ENCODE results near the gene B4GALNT2. TPM values are rescaled to one million over a fixed set of nuclear protein-coding genes. Genes with fewer than 3 reads are reported as not detected.
"Not testable (repeated sequence)": the region's sequence is repeated elsewhere in the genome, so short reads cannot be mapped to it uniquely, and the experiment has no call there.

B4GALNT2 gene
- total and polyA plus RNA-seq, 8 donors: 1.1 to 41.7 (median 2.2) TPM; not detected in 1

DNA sequence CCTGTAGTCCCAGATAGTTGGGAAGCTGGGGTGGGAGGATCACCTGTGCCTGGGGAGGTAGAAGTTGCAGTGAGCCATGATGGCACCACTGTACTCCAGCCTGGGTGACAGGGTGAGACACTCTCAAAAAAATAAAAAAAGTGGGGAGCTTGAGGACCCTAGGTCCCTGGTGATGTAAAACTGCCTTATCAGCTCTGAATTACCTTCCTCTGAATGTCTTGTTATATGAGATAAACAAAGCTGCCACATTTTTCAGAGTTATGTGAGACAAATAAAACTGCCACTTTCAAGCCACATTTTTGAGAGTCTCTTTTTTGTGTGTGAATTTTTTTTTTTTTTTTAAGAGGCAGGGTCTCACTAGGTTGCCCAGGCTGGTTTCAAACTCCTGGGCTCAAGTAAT is 32.0 kb upstream of the B4GALNT2 start:
- intact Hi-C loops (cut with DNase I; ENCODE audit: low total_unique reads): no loop called here
- Histone ChIP-seq H3K36me3 (no peaks in the 10 kb centered on the region), H3K9me3 (no peaks in the 10 kb centered on the region), H3K27me3 (peaks cover 0 to 15% (median 0%) of the 10 kb centered on the region in 3 donors), H3K4me1 (peaks cover 0 to 10% (median 4%) of the 10 kb centered on the region in 4 donors), H3K27ac (no peak overlapping the region), H3K4me3 (no peak overlapping the region)
- TF ChIP-seq, protein P1, sequence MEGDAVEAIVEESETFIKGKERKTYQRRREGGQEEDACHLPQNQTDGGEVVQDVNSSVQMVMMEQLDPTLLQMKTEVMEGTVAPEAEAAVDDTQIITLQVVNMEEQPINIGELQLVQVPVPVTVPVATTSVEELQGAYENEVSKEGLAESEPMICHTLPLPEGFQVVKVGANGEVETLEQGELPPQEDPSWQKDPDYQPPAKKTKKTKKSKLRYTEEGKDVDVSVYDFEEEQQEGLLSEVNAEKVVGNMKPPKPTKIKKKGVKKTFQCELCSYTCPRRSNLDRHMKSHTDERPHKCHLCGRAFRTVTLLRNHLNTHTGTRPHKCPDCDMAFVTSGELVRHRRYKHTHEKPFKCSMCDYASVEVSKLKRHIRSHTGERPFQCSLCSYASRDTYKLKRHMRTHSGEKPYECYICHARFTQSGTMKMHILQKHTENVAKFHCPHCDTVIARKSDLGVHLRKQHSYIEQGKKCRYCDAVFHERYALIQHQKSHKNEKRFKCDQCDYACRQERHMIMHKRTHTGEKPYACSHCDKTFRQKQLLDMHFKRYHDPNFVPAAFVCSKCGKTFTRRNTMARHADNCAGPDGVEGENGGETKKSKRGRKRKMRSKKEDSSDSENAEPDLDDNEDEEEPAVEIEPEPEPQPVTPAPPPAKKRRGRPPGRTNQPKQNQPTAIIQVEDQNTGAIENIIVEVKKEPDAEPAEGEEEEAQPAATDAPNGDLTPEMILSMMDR (IDR thresholded peaks at IDR 0.05): no peak
- no peak for TF ChIP-seq POLR2A (IDR thresholded peaks at IDR 0.05)
- no peak for TF ChIP-seq POLR2AphosphoS5 (IDR thresholded peaks at IDR 0.05)
- no peak for TF ChIP-seq EP300 (IDR thresholded peaks at IDR 0.05)
- DNase-seq: no peak

DNA sequence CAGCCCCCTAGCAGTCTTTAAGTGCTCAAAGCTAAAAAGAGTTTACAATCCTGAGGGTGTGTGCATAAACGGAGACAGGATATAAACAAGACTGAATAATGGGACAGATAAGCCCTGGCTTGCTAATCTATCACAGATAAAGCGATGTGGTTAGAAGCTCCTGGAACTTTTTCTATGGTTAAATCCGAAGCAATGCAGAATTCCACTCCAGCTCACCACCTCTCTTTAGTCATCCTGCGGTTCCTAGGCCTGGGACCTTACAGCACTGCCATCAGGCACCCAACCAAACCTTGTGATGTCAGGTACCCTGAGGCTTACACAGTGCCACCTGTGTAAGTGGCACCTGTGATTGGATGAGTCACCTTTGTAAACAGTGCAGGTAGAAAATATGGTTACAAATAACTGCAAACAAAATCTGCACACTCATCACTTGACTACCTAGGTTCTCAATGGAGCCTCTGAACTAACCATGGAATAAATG is 31.5 kb upstream of the B4GALNT2 start:
- H3K4me1 ChIP-seq: peaks cover 0 to 11% (median 4%) of the 10 kb centered on the region in 4 donors
- WGBS, 5 donors: 23 to 44% (median 30%) methylated on average over 4 of the region's 4 CpGs
- H3K36me3 ChIP-seq: no peaks in the 10 kb centered on the region
- DNase-seq: peak; percentile 40
- no peak overlapping the region for H3K4me3 ChIP-seq
- H3K27ac ChIP-seq: no peak overlapping the region
- H3K27me3 ChIP-seq: peaks cover 0 to 17% (median 0%) of the 10 kb centered on the region in 3 donors
- H3K9me3 ChIP-seq: no peaks in the 10 kb centered on the region
- TF ChIP-seq POLR2A (IDR thresholded peaks at IDR 0.05) (no peak), POLR2AphosphoS5 (IDR thresholded peaks at IDR 0.05) (peak in 1 of 3 donors; percentile 40)
- intact Hi-C loops (cut with DNase I; ENCODE audit: low total_unique reads): no loop called here

- intact Hi-C loops (cut with DNase I; ENCODE audit: low total_unique reads); H3K27ac ChIP-seq; H3K9me3 ChIP-seq; DNase-seq; H3K36me3 ChIP-seq; H3K4me3 ChIP-seq: not testable (repeated sequence)
- Histone ChIP-seq H3K4me1 (peaks cover 0 to 28% (median 4%) of the 10 kb centered on the region in 4 donors), H3K27me3 (peaks cover 0 to 22% (median 0%) of the 10 kb centered on the region in 3 donors)
- WGBS, 5 donors: 94 to 97% (median 96%) methylated on average over 14 of the region's 14 CpGs
Measured at GRCh38 chr17:49103360-49103759, 29.2 kb upstream of the B4GALNT2 start.

DNA sequence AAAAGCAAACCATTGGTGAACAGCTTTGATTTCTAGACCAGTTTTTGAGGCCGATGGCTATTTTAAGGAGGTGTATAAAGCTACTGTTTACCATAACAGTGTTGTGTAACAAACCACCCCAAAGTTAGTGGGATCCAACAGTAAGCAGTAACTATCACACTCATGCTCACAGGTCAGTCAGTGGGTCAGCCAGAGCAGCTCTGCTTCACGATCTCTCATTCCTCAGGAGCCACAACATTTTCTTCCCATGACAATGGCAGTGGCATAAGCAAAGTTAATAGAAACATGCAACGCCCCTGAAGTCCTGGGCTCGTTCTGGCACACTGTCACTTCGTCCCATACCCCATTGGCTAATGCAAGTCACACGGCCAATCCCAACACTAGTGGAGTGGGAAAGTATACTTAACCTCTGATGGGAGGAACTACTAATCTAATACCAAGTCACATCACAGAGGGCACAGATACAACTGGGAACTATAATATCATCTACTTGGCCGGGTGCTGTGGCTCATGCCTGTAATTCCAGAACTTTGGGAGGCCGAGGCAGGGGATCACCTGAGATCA is 28.0 kb upstream of the B4GALNT2 start:
- TF ChIP-seq, protein P1 (IDR thresholded peaks at IDR 0.05): no peak
- TF ChIP-seq POLR2AphosphoS5 (IDR thresholded peaks at IDR 0.05): no peak
- TF ChIP-seq EP300 (IDR thresholded peaks at IDR 0.05): no peak
- no peak for TF ChIP-seq POLR2A (IDR thresholded peaks at IDR 0.05)
- H3K27me3 ChIP-seq: peaks cover 0 to 11% (median 0%) of the 10 kb centered on the region in 3 donors
- no peak for DNase-seq
- 76 to 88% (median 87%) methylated on average over 8 of the region's 8 CpGs for WGBS, 5 donors
- peaks cover 0 to 28% (median 4%) of the 10 kb centered on the region in 4 donors for H3K4me1 ChIP-seq
- H3K36me3 ChIP-seq: no peaks in the 10 kb centered on the region
- H3K9me3 ChIP-seq: no peaks in the 10 kb centered on the region
- no peak overlapping the region for H3K4me3 ChIP-seq
- no peak overlapping the region for H3K27ac ChIP-seq
- intact Hi-C loops (cut with DNase I; ENCODE audit: low total_unique reads): no loop called here

DNA sequence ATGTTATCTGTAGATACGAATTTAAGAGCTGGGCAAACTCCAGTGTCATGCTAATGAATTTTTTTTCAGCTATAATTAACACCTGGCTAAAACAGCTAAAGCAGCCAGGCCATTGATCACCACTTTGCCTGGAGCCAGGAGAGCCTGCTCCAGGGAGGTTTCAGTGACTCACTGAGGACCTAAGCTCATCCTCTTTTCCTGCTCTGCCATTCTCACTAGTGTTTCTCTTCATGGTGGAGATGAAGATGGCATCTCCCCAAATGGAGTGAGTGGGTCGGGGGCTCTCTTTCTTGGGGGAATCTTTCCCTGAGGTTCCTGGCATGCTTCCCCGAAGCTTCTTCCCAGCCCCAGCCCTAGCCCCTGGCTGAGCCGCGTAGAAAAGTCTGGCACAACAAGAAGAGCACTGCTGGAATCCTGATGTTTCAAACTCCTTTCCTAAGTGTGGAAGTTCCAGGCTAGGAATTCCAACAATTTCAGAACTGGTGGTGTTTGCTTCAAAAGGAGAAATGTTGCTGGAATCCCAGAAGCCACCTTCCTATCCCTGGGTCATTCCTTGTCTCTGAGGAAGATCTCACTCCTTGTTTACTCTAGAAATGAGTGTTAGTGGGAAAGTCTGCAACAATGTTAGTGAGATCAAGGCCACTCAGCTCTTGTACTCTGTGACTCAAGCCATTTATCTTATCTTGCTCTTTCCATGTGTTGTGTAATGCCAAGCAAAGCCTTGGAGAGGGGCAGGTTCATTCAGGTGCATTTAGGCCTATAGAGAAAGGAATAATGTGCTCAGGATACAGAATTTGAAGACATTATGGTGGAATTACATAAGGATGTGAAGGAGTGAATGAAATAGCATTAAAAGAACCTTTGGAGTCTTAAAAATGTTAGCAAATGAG is 26.0 kb upstream of the B4GALNT2 start:
- Histone ChIP-seq H3K9me3 (no peaks in the 10 kb centered on the region), H3K27me3 (peaks cover 0 to 11% (median 0%) of the 10 kb centered on the region in 3 donors), H3K4me3 (no peak overlapping the region), H3K36me3 (no peaks in the 10 kb centered on the region), H3K27ac (no peak overlapping the region), H3K4me1 (peaks cover 0 to 21% (median 0%) of the 10 kb centered on the region in 4 donors)
- DNase-seq: peak in 1 of 2 donors; percentile 25
- TF ChIP-seq, protein P1 (IDR thresholded peaks at IDR 0.05): no peak
- peak in 1 of 3 donors; percentile 31 for TF ChIP-seq POLR2AphosphoS5 (IDR thresholded peaks at IDR 0.05)
- intact Hi-C loops (cut with DNase I; ENCODE audit: low total_unique reads): no loop called here
- 58 to 67% (median 65%) methylated on average over 5 of the region's 5 CpGs for WGBS, 5 donors
